OCI-LY7 (cell line): ENCODE data around the gene PHGDH.

Experiments used
- EZH2phosphoT487 ChIP-seq: fragments of 200-600 bp; sonication (generic); IDR thresholded peaks from 2 replicates; pipeline ENCODE4 v1.6.1; 2018; ENCODE audit warnings: low read depth, borderline replicate concordance, mild to moderate bottlenecking, mixed run types, antibody characterized with exemption, low read length, moderate library complexity, mixed read lengths
- TF ChIP-seq, protein P1 (sequence below): fragments of 200-600 bp; sonication (generic); conservative IDR thresholded peaks from 2 replicates; pipeline ENCODE4 v1.5.1; 2014; ENCODE audit warnings: mild to moderate bottlenecking, antibody characterized with exemption, low read length, moderate library complexity, mixed read lengths

DNA sequence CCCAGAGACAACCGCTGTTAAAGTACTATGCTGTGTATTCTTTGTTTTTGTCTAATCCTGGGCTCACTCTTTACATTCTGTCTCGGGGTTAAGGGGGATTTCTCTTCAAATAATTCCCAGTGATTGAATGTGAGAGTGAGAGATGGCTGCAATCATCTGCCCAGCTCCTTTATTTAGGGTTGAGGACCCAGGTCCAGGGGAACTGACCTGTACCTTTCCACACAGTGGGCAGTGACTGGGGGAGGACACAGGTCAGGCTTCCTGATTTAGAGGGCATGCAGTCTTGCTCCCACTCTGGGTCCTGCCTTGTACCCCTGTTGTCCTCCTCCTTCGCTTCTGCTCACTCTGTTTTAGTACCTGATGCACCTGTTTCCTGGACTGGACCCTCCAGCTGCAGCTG, 22.0 kb downstream of the PHGDH start:
- TF ChIP-seq, protein P1, sequence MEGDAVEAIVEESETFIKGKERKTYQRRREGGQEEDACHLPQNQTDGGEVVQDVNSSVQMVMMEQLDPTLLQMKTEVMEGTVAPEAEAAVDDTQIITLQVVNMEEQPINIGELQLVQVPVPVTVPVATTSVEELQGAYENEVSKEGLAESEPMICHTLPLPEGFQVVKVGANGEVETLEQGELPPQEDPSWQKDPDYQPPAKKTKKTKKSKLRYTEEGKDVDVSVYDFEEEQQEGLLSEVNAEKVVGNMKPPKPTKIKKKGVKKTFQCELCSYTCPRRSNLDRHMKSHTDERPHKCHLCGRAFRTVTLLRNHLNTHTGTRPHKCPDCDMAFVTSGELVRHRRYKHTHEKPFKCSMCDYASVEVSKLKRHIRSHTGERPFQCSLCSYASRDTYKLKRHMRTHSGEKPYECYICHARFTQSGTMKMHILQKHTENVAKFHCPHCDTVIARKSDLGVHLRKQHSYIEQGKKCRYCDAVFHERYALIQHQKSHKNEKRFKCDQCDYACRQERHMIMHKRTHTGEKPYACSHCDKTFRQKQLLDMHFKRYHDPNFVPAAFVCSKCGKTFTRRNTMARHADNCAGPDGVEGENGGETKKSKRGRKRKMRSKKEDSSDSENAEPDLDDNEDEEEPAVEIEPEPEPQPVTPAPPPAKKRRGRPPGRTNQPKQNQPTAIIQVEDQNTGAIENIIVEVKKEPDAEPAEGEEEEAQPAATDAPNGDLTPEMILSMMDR = no peak
- TF ChIP-seq EZH2phosphoT487 = no peak
